ENCODE measurements around the gene UFD1. TPM values are rescaled to one million over a fixed set of nuclear protein-coding genes. Genes with fewer than 3 reads are reported as not detected.

Gene UFD1
- total and polyA plus RNA-seq, 2 of the 13 experiments (the other 11 are each of a cell fraction or from before 2014, with no cell fraction given): 47.9 to 51.1 TPM

DNA sequence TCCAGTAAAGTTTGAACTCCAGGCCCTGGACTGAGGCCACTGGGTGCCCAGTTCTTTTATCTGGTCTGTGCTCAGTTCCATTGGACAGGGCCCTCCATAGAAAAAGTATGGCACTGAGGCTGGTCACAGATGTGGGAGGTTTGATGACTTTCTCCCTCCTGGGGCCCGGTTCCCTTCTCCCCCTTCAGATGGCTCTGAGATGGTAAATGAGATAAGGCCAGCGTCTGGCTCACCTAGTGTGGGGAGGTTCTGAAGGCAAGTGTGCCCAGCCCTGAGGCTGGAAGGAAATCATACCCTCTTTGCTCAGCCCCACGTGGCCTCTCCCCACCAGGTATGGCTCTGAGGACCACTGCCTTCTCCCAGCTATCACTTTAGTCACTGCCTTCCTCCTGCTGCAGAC lies 46.7 kb upstream of the UFD1 start:
- no TSS peak for BruUV-seq (replicated peaks)
- H3K27ac ChIP-seq (ENCODE audit: extremely low read length, insufficient read depth, low read length): no peak overlapping the region
- in situ Hi-C loops (cut with HindIII; ENCODE audit: extremely low pct_ligation_motif_present, low pct_unique_long_range_greater_than_20kb): no loop called here
- TF ChIP-seq ZNF382 (CRISPR knock-in tag; IDR thresholded peaks at IDR 0.05; ENCODE audit: borderline replicate concordance) (no peak), PAX8 (CRISPR knock-in tag; IDR thresholded peaks at IDR 0.05; ENCODE audit: borderline replicate concordance) (no peak), ZNF660 (CRISPR knock-in tag; IDR thresholded peaks at IDR 0.05; ENCODE audit: borderline replicate concordance, low read depth) (no peak), ZNF598 (CRISPR knock-in tag; IDR thresholded peaks at IDR 0.05; ENCODE audit: borderline replicate concordance) (no peak), MAFG (CRISPR knock-in tag; IDR thresholded peaks at IDR 0.05) (no peak), ZNF354B (CRISPR knock-in tag; IDR thresholded peaks at IDR 0.05) (no peak), ZNF296 (CRISPR knock-in tag; conservative IDR thresholded peaks at IDR 0.05) (no peak), ZFP90 (CRISPR knock-in tag; IDR thresholded peaks at IDR 0.05; ENCODE audit: borderline replicate concordance) (no peak), NR2F2 (IDR thresholded peaks at IDR 0.05; ENCODE audit: borderline replicate concordance, low read depth) (no peak), ZNF512B (CRISPR knock-in tag; IDR thresholded peaks at IDR 0.05; ENCODE audit: borderline replicate concordance) (no peak), ZNF513 (CRISPR knock-in tag; conservative IDR thresholded peaks at IDR 0.05) (no peak), STAG1 (CRISPR knock-in tag; IDR thresholded peaks at IDR 0.05) (no peak)
- TF ChIP-seq, protein P1, sequence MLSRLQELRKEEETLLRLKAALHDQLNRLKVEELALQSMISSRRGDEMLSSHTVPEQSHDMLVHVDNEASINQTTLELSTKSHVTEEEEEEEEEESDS (CRISPR knock-in tag; IDR thresholded peaks at IDR 0.05; ENCODE audit: borderline replicate concordance): no peak
- TF ChIP-seq, protein P2, sequence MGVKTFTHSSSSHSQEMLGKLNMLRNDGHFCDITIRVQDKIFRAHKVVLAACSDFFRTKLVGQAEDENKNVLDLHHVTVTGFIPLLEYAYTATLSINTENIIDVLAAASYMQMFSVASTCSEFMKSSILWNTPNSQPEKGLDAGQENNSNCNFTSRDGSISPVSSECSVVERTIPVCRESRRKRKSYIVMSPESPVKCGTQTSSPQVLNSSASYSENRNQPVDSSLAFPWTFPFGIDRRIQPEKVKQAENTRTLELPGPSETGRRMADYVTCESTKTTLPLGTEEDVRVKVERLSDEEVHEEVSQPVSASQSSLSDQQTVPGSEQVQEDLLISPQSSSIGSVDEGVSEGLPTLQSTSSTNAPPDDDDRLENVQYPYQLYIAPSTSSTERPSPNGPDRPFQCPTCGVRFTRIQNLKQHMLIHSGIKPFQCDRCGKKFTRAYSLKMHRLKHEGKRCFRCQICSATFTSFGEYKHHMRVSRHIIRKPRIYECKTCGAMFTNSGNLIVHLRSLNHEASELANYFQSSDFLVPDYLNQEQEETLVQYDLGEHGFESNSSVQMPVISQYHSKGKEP (CRISPR knock-in tag; IDR thresholded peaks at IDR 0.05): no peak
- TF ChIP-seq, protein P3, sequence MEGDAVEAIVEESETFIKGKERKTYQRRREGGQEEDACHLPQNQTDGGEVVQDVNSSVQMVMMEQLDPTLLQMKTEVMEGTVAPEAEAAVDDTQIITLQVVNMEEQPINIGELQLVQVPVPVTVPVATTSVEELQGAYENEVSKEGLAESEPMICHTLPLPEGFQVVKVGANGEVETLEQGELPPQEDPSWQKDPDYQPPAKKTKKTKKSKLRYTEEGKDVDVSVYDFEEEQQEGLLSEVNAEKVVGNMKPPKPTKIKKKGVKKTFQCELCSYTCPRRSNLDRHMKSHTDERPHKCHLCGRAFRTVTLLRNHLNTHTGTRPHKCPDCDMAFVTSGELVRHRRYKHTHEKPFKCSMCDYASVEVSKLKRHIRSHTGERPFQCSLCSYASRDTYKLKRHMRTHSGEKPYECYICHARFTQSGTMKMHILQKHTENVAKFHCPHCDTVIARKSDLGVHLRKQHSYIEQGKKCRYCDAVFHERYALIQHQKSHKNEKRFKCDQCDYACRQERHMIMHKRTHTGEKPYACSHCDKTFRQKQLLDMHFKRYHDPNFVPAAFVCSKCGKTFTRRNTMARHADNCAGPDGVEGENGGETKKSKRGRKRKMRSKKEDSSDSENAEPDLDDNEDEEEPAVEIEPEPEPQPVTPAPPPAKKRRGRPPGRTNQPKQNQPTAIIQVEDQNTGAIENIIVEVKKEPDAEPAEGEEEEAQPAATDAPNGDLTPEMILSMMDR (CRISPR knock-in tag; IDR thresholded peaks at IDR 0.05): no peak
- TF ChIP-seq, protein P4, sequence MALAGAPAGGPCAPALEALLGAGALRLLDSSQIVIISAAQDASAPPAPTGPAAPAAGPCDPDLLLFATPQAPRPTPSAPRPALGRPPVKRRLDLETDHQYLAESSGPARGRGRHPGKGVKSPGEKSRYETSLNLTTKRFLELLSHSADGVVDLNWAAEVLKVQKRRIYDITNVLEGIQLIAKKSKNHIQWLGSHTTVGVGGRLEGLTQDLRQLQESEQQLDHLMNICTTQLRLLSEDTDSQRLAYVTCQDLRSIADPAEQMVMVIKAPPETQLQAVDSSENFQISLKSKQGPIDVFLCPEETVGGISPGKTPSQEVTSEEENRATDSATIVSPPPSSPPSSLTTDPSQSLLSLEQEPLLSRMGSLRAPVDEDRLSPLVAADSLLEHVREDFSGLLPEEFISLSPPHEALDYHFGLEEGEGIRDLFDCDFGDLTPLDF (CRISPR knock-in tag; IDR thresholded peaks at IDR 0.05): no peak

More for the DNA sequence above, 46.7 kb upstream of the UFD1 start:
- H4K20me1 ChIP-seq (ENCODE audit: insufficient read depth, low read length): no peaks in the 10 kb centered on the region
- POLR2A ChIA-PET: no interaction called here
- H3K4me1 ChIP-seq (ENCODE audit: insufficient read depth, low read length): no peaks in the 10 kb centered on the region
- CTCF ChIA-PET (ENCODE audit: low intra/inter-chr PET ratio, low total read pairs): no interaction called here
- intact Hi-C loops (cut with micrococcal nuclease; ENCODE audit: unreplicated experiment): no loop called here
- peaks cover 0 to 17% of the 10 kb centered on the region in 2 experiments; a peak in 1 of 5 replicates for H3K27me3 ChIP-seq (ENCODE audit: control insufficient read depth in 1 of 2, insufficient read depth in 2 of 2, low read length in 2 of 2)
- H3K4me3 ChIP-seq (replicated peaks in 1 of 3; ENCODE audit: insufficient read depth in 1 of 3, low read depth in 2 of 3, low read length in 3 of 3): no peak overlapping the region
- ATAC-seq (no peak), DNase-seq (ENCODE audit: low spot score) (no peak), FAIRE-seq (no peak)
- H3K4me2 ChIP-seq (ENCODE audit: low read depth, low read length): no peak overlapping the region
- no peak overlapping the region for H3K9ac ChIP-seq (ENCODE audit: insufficient read depth, low read depth, low read length)
- WGBS (ENCODE audit: low lambda C conversion rate): no CpG with 5 or more reads among the region's 3 CpGs
- H3K9me3 ChIP-seq (ENCODE audit: low read length): no peaks in the 10 kb centered on the region
- H3K79me2 ChIP-seq (ENCODE audit: insufficient read depth, low read length): no peaks in the 10 kb centered on the region
- no peak overlapping the region for H2AFZ ChIP-seq (ENCODE audit: low read length)
- no peaks in the 10 kb centered on the region for H3K36me3 ChIP-seq (replicated peaks in 1 of 2; ENCODE audit: control insufficient read depth in 1 of 2, insufficient read depth in 2 of 2, low read length in 2 of 2)

Data from HepG2 (cell line).